PFSK-1 (cell line): ENCODE data around the gene PFDN1.

ENCODE experiments used
- FOXP2 ChIP-seq: optimal IDR thresholded peaks from 2 replicates; pipeline ENCODE3; 2011; ENCODE audit warnings: borderline replicate concordance, control low read depth, inconsistent platforms; ENCODE audit not compliant: insufficient read depth; ENCODE audit errors: extremely low read length, extremely low read depth
- TF ChIP-seq, protein P1 (sequence below), 2 experiments: IDR thresholded peaks; 2 replicates each; pipeline versions ENCODE4 v1.6.1 to v1.8.0; 2011 to 2012; ENCODE audit warnings: low read depth in 2 of 2, low read length in 2 of 2, control low read depth in 1 of 2, inconsistent platforms in 1 of 2, mild to moderate bottlenecking in 1 of 2, moderate library complexity in 1 of 2; ENCODE audit not compliant: insufficient read depth in 1 of 2

- TF ChIP-seq, protein P1, sequence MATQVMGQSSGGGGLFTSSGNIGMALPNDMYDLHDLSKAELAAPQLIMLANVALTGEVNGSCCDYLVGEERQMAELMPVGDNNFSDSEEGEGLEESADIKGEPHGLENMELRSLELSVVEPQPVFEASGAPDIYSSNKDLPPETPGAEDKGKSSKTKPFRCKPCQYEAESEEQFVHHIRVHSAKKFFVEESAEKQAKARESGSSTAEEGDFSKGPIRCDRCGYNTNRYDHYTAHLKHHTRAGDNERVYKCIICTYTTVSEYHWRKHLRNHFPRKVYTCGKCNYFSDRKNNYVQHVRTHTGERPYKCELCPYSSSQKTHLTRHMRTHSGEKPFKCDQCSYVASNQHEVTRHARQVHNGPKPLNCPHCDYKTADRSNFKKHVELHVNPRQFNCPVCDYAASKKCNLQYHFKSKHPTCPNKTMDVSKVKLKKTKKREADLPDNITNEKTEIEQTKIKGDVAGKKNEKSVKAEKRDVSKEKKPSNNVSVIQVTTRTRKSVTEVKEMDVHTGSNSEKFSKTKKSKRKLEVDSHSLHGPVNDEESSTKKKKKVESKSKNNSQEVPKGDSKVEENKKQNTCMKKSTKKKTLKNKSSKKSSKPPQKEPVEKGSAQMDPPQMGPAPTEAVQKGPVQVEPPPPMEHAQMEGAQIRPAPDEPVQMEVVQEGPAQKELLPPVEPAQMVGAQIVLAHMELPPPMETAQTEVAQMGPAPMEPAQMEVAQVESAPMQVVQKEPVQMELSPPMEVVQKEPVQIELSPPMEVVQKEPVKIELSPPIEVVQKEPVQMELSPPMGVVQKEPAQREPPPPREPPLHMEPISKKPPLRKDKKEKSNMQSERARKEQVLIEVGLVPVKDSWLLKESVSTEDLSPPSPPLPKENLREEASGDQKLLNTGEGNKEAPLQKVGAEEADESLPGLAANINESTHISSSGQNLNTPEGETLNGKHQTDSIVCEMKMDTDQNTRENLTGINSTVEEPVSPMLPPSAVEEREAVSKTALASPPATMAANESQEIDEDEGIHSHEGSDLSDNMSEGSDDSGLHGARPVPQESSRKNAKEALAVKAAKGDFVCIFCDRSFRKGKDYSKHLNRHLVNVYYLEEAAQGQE (IDR thresholded peaks at IDR 0.05; ENCODE audit: insufficient read depth in 1 of 2, low read depth in 2 of 2, low read length in 2 of 2), result no peak
- TF ChIP-seq FOXP2, result no peak
Measured at GRCh38 chr5:140336388-140336787, 33.5 kb upstream of the PFDN1 start.
